Left lobe of liver (tissue), 2 donors: ENCODE data around the gene IMP3. TPM values are rescaled to one million over a fixed set of nuclear protein-coding genes. Genes with fewer than 3 reads are reported as not detected.

Experiments used
- ATAC-seq: fragments of 200-7000 bp; cut with Tn5 transposase; one replicate; pipeline ENCODE4 v1.9.1; 2020; ENCODE audit warnings: mild to moderate bottlenecking, moderate library complexity
- DNase-seq: peaks from one replicate; pipeline ENCODE4 v3.0.0-alpha.2; 2020; ENCODE audit warnings: low spot score
- total RNA-seq: library from RNA; stranded (reverse); gene quantifications from one replicate; pipeline ENCODE4 v1.2.1, GENCODE V29; 2021
- donor health status: DM: no; HTN: no; CAD: no; lungs with moderate emphysema.
- donor health status: DM: no; HTN: yes; CAD: no.

IMP3 gene
- total RNA-seq, 1 donor from 2014 or later: 42.0 TPM

DNA sequence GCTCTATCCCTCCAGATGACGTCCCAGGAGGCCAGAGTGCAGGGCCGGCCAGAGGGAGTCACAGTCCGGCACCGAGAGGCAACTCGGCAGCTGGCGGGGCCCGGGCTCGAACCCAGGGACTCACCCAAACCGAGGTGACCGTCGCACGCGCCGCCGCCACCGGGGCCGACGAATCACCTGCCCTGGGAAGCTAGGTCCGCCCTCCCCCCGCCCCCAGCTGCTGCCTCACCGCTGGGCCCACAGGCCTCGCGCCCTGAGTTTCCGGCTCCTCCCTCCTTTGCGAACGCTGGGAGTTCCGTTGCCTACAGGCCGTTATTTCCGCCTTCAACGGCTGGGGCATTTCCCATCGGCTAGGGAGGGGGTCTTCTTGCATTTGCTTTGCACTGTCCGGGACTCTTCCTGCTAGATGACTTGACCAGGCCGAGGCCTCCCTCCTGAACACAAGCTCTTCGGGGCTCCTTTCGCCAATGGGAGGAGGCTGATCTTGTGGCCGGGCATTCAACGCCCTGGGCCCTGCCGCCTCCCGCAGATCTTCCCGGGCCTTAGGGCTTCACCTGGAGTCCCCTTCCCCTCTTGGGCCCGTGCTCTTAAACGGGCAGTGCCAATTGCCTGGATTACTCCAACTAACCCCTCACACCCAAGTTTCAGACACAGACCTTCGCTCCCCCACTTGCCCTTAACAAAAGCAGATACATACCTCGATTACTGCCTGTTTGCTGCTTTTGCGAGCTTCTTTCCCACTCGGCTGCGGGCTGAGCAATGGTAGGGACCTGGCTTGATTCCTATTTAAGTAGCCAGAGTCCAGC lies 14.3 kb downstream of the IMP3 start, which contains the start of gene SNUPN:
TSS of gene SNUPN (minus strand) at position 184 of the 806 bp plus-strand sequence. CDS start 4,674 bp downstream, outside the sequence.
- DNase-seq (peak; percentile 95), ATAC-seq (peak; percentile 96)

DNA sequence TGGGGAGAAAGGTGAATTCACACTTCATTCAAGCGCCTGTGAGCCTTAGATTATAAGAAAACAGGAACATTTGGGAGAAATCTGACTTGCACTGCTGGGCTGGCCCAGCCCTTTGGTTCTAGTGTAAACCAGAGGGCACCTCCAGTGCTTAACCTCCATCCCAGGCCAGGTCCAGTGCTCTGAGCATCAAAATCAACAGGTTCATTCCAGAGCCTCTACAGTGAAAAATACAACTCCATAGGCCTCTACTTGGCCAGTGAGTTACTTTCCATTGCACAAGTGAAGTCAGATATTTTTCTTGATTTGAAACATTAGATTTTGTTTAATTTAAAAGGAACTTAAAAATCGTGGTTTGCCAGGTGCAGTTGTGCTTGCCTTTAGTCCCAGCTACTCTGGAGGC lies 17.5 kb downstream of the IMP3 start:
- DNase-seq: no peak
- no peak for ATAC-seq

DNA sequence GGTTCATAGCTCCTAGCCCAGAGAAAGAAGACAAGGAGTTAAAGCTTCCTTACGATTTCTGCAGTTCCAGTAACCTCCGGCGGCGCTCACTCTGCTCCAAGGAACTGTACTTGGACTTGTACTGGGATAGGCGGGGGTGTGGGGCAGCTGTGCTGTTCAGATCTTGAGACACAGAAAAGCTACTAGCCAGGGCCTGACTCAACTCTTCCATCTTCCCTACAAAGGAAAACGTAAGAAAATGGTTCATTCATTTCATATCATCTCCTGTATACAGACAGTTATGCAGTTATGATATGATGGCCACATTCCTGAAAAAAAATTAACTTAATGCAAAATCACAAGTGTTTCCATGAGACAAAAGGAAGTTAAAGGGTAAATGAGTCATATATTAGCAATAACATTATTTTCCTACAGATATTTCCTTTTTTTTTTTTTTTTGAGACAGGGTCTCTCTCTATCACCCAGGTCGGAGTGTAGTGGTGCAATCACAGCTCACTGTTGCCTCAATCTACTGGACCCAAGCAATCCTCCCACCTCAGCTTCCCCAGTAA lies 19.1 kb downstream of the IMP3 start:
- DNase-seq: no peak

DNA sequence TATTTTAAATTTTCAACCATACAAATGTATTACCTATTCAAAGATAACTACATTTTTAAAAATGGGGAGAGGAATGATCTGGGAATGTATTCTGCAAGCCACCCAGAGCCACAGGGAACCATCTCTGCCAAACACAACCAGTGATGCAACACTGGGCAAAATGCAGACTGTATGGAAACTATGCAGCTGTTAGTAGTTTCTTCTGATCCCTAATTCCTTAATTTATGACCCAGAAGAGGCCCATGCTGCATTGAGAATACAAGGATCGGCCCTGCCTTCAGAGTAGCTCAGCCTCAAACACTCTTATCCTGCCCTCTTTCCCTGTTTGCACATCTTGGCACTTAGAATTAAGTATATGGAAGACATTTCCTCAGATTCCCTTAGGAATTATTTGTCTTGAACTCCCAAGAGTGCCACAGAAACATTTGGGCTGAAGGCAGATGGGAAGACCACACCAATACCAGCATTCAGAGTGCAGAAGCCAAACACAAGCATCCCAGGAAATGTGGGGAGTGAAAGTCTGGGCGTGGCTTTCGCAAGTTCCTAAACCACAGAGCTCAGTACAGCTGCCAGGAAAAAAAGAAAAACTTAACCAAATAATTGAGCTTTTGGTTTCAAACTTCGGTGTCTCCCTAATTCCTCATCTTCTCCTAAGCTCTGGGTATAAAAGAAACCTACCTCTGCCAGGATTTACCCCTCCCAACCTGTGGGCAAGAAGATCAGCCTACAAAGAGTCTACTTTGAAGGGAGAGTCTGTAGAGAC lies 19.8 kb downstream of the IMP3 start:
- no peak for DNase-seq

More for the DNA sequence above, 19.1 kb downstream of the IMP3 start:
- no peak for ATAC-seq

DNA sequence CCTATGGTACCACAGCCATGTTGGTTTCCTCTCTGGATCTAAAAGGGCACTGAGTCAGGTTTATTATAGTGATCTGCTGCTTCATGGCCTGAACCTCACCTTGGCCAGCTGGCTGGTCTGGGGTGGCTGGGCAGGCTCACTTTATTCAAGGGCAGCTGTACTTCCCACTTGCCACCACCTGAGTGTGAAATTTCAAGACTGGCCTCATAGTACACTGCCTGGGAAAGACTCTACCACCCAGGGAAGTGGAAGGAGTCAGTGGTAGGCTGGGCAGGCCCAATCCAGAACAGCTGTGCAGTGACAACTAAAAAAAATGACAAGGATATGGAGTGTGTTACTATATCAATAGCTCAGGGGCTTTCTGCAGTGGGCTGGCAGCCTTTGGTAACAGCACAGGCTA lies 23.3 kb downstream of the IMP3 start:
- ATAC-seq (no peak), DNase-seq (no peak)

More for the DNA sequence above, 19.8 kb downstream of the IMP3 start:
- no peak for ATAC-seq

DNA sequence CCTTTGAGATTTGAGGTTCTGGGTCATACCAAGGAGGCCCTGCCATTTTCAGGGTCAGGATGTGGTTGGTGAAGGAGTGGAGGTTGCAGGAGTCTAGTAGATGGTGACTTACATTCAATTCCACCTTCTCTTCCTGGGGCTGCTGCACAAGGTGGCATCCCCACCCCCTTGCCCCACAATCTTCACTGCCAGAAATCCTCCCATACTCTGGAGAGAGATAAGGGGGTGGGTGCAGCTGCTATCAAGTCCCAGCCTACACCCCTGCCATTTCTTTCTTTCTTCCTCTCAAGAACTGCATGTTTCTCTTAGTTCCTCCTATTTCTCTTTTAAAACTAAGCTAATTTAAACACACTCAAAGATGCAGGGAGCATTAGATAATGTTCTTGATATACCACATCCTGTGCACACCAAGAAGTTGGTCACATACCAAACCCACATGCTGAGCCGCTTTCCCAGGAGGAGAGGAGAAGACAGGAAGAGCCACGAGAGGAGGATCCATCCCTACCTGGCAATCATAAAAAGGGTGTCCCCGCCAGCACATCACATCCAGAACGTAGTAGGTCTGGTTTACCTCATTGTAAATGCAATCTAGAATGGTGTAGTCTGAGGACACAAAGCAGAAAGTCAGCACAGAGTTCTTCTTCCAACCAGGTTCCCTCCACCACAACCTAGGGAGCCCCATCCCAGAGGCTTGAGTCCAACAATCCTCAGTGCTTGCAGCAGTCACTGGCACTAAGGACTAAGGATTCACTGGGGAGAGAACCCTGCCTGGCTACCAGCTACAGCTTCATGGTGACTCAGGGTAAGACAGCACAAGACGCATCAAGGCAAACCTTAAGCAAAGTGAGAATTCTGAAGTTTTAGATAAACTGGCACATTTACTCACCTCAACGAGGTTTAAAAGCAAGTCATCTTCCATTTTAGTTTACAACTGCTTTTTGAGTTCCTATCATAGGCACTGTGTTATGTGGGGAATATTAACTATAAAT lies 33.0 kb downstream of the IMP3 start:
- DNase-seq: no peak

DNA sequence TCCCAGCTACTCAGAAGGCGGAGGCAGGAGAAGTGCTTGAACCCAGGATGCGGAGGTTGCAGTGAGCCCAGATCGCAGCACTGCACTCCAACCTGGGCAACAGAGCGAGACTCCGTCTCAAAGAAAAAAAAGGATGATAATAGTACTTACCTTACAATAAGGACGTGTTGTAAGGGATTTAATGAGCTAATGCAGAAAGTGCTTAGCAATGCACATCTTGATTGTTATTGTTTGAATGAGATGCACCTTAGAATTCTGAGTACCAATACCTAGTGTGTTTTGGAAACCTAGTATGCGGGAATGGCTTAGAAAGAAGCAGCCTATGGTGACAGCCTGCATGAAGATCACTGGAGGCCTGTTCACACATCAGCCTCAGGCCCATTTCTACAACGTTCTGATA lies 34.0 kb downstream of the IMP3 start:
- no peak for DNase-seq
- no peak for ATAC-seq

More for the DNA sequence above, 33.0 kb downstream of the IMP3 start:
- no peak for ATAC-seq

DNA sequence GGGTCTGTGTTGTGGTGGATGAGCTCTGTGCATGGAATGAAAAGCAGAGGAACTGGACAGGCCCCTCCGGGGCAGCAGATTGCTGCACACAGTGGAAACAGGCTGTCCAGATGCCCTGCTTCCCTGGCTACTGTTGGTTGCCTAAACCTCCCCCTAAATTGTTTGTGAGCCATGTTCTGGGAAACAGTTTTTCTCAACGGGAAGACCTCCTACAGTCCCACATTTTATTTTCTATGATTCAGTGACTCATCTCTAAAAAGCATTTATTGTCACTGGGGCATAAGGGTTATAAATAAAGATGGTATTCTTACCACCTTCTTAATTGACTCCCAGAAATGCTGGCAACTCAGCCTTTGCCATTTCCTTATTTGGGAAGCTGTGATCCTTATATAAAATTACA lies 40.6 kb downstream of the IMP3 start:
- DNase-seq: no peak
- ATAC-seq: no peak

DNA sequence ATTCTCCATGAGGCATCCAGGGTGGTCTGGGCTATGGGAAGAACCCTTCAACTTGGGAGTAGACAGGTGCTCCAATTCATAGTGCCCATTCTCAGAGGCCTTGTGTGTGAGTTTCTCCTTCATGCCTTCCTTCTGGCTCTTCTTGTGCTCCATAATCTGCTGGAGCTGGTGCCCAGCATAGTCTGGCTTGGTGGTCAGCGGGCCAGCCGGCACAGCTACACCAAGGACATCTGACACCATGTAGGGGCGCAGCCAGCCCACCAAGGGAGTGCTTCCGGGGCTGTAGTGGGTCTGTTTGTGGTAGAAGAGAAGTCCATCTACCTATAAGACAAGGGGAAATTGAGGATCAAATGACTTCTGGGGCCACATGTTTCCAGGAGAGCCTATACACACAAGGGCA lies 41.7 kb downstream of the IMP3 start:
- DNase-seq (no peak), ATAC-seq (no peak)

DNA sequence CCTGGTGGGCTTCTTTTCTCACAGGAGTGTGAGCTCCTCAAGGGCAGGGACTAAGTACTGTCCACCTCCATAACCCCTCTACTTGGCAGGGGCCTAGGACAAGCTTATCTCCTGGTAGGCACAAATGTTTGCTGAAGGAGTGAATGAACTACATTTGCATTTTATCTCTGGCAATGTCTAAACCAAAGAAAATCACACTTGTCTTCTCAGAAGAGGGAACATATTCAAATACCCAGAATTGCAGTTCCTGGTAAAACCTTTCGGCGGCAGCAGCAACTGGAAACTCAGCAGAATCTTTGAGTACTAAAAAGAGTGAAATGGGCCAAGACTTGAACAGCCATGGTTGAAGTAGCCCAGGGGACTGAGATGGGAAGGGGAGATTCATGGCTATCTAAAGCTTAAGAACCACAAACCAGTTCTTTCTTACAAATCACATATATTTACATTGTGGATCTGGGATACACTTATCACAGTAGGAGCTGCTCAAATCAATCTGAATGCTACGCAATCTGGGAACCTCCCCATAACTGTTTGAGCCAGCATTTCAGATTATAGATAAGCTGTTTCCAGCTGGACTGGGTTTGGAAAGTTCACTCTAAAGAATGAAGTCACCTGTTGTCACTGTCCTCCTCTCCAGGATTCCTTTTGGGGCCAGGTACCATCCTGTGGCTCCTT lies 42.2 kb downstream of the IMP3 start:
- ATAC-seq (peak; percentile 91), DNase-seq (peak; percentile 49)

DNA sequence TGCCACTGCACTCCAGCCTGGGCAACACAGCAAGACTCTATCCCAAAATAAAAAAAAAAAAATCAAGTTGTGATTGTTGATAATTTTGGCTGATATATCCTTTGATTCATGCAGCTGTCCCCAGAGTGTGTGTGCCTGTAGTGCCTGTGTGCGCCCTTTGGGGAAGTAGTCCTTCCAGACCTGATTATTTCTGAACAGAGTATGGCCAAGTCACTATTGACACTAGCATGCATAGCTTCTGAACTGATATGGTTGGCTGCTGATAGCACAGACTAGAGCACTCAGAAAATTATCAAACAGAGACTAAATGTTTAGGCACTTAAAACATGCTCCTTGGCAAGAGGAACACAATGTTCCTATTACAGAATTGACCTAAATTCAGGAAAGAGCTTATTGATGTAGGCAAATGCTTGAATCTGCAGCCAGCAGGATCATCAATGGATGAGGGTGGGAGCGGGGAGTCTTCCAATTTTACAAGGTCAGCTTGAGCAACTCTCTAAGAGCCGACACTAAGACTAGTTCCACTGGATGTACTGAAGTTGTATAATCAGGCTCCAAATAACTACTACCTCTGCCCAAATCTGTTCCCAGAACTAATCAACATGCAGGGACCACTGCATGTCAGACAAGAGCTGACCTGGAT lies 43.2 kb downstream of the IMP3 start:
- DNase-seq (no peak), ATAC-seq (peak; percentile 31)

DNA sequence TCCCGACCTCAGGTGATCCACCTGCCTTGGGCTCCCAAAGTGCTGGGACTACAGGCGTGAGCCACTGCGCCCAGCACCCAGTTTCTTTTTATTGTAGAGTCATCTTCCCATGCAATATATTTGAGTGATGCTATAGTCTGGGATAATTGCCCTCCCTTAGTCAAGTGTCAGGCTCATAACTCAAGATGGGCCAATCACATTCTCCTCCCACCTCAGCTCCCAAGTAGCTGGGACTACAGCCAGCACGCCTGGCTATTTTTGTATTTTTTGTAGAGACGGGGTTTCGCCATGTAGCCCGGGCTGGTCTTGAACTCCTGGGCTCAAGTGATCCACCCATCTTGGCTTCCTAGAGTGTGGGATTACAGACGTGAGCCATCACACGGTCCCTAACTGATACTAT lies 45.7 kb downstream of the IMP3 start:
- ATAC-seq (no peak), DNase-seq (no peak)

DNA sequence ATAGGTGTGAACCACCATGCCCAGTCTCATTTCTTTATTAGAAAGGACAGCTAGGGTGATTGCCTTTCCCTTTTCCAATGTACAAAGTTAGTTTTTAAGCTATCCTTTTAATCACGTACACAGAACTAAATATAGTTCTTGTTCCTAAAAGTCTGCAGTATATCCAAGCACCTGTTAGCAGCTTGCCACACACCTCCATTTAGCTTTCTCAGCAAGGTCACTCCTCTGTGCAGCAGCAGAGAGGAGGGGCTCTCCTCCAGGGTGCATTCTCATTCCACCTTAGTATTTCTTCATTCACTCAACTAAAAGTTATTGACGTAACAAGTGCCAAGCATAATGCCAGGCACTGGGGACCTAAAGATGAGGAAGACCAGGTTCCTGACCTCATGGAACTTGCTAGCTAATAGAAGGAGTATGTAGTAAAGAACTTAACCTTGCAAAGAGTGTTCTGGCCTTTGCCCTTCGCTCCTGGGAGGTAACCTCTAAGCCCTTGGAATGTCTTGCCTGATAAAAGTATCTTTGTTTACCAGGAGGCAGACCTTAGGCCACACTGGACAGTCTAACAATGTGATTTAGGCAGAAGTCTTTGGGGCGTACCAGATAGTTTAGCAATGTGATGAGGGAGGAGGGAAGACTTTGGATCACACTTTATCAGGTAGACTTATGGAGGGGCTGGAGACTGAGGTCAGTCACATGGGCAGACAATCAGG lies 48.2 kb downstream of the IMP3 start:
- ATAC-seq (no peak), DNase-seq (no peak)

DNA sequence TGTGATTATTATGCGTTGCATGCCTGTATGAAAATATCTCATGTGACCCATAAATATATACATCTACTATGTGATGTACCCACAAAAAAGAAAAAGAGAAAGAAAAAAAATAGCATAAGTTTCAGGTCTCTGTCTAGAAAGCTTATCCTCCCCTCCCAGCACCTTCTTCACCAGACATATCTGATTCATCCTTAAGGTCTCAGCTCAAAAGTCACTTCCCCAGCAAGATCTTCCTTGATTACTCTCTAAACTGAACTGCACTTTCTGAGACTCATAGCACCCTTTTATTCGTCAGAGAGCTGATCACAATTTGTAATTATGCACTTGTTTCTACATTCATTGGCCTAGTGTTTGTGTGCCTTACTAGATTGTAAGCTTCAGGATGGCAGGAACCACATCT lies 49.8 kb downstream of the IMP3 start:
- no peak for ATAC-seq

More for the DNA sequence above, 49.8 kb downstream of the IMP3 start:
- DNase-seq: no peak

Other genes starting within 250 kb of the IMP3 start
- gene SIN3A, start 188.5 kb downstream of the IMP3 start, total RNA-seq: 23.3 TPM
- gene PTPN9, start 60.9 kb downstream of the IMP3 start, total RNA-seq: 9.2 TPM
- 10.1 TPM for gene SNUPN, start 14.5 kb downstream of the IMP3 start, total RNA-seq
- 12.7 TPM for gene SNX33, start 7.7 kb upstream of the IMP3 start, total RNA-seq
- gene CSPG4, start 72.6 kb upstream of the IMP3 start, total RNA-seq: 0.23 TPM
- gene UBE2Q2, start 203.2 kb upstream of the IMP3 start, total RNA-seq: 2.2 TPM